ENCODE data around the gene PRKCI.
"Not testable (repeated sequence)": the region's sequence is repeated elsewhere in the genome, so short reads cannot be mapped to it uniquely, and the experiment has no call there.

Gene PRKCI

GRCh38 chr3:170225166-170225565 is 2.9 kb downstream of the PRKCI start:
- ATAC-seq: no peak

GRCh38 chr3:170226426-170226960 is 4.3 kb downstream of the PRKCI start:
- ATAC-seq: no peak

- ATAC-seq: no peak
These were observed 6.0 kb downstream of the PRKCI start for GRCh38 chr3:170228093-170228766.

- no peak for ATAC-seq
These were observed 10.0 kb downstream of the PRKCI start for GRCh38 chr3:170232266-170232665.

- ATAC-seq: no peak
These were observed 11.3 kb downstream of the PRKCI start for GRCh38 chr3:170233530-170233929.

- ATAC-seq: no peak
These were observed 17.9 kb downstream of the PRKCI start for GRCh38 chr3:170240142-170240541.

- no peak for ATAC-seq
These were observed 18.4 kb downstream of the PRKCI start for GRCh38 chr3:170240671-170241070.

- ATAC-seq: no peak
These were observed 22.4 kb downstream of the PRKCI start for GRCh38 chr3:170244576-170244975.

GRCh38 chr3:170247875-170248274 is 25.7 kb downstream of the PRKCI start:
- no peak for ATAC-seq

GRCh38 chr3:170256597-170256996 is 34.4 kb downstream of the PRKCI start:
- no peak for ATAC-seq

- ATAC-seq: peak; percentile 43 to 45
These were observed 34.9 kb downstream of the PRKCI start for GRCh38 chr3:170257145-170257544.

GRCh38 chr3:170258105-170258487 is 35.9 kb downstream of the PRKCI start:
- ATAC-seq: no peak

GRCh38 chr3:170259907-170260306 is 37.7 kb downstream of the PRKCI start:
- peak; percentile 72 to 79 for ATAC-seq

- ATAC-seq: no peak
These were observed 45.6 kb downstream of the PRKCI start for GRCh38 chr3:170267793-170268192.

- ATAC-seq: not testable (repeated sequence)
These were observed 47.5 kb downstream of the PRKCI start for GRCh38 chr3:170269673-170270254.

- no peak for ATAC-seq
These were observed 48.2 kb downstream of the PRKCI start for GRCh38 chr3:170270282-170270881.

- no peak for ATAC-seq
These were observed 52.4 kb downstream of the PRKCI start for GRCh38 chr3:170274641-170275040.

- no peak for ATAC-seq
These were observed 53.6 kb downstream of the PRKCI start for GRCh38 chr3:170275832-170276231.

GRCh38 chr3:170277311-170277710 is 55.1 kb downstream of the PRKCI start:
- ATAC-seq: peak; percentile 88 to 89

- ATAC-seq: no peak
These were observed 55.8 kb downstream of the PRKCI start for GRCh38 chr3:170277833-170278580.

GRCh38 chr3:170278627-170279026 is 56.4 kb downstream of the PRKCI start:
- no peak for ATAC-seq

- ATAC-seq: no peak
These were observed 68.0 kb downstream of the PRKCI start for GRCh38 chr3:170290194-170290593.

- ATAC-seq: no peak
These were observed 73.4 kb downstream of the PRKCI start for GRCh38 chr3:170295586-170295985.
